GM21423 (cell line): ENCODE measurements around the gene PTCD2.

Experiments
- ATAC-seq: cut with Tn5 transposase; IDR thresholded peaks from one replicate; pipeline ENCODE4 v1.9.1; 2021; ENCODE audit warnings: mild to moderate bottlenecking, moderate library complexity; ENCODE audit not compliant: unreplicated experiment

Gene PTCD2

GRCh38 chr5:72408603-72409002, 88.4 kb downstream of the PTCD2 start:
- no peak for ATAC-seq

GRCh38 chr5:72410688-72411295, 90.6 kb downstream of the PTCD2 start:
- no peak for ATAC-seq

GRCh38 chr5:72412283-72413055, 92.3 kb downstream of the PTCD2 start:
- no peak for ATAC-seq

- no peak for ATAC-seq
Measured at GRCh38 chr5:72415616-72416325, 95.6 kb downstream of the PTCD2 start.

- no peak for ATAC-seq
Measured at GRCh38 chr5:72417333-72418062, 97.3 kb downstream of the PTCD2 start.
